NCI-H345 treated with DMSO at 0.1 percent for 48 hours (cell line): Measurements from ENCODE around the gene RLN1.
"Not testable (repeated sequence)": the region's sequence is repeated elsewhere in the genome, so short reads cannot be mapped to it uniquely, and the experiment has no call there.

Experiments used
- DNase-seq: peaks from one replicate; lab custom pipeline; 2025; ENCODE audit not compliant: unreplicated experiment; lab: John Stamatoyannopoulos, UW

The RLN1 gene, protein sequence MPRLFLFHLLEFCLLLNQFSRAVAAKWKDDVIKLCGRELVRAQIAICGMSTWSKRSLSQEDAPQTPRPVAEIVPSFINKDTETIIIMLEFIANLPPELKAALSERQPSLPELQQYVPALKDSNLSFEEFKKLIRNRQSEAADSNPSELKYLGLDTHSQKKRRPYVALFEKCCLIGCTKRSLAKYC

DNA sequence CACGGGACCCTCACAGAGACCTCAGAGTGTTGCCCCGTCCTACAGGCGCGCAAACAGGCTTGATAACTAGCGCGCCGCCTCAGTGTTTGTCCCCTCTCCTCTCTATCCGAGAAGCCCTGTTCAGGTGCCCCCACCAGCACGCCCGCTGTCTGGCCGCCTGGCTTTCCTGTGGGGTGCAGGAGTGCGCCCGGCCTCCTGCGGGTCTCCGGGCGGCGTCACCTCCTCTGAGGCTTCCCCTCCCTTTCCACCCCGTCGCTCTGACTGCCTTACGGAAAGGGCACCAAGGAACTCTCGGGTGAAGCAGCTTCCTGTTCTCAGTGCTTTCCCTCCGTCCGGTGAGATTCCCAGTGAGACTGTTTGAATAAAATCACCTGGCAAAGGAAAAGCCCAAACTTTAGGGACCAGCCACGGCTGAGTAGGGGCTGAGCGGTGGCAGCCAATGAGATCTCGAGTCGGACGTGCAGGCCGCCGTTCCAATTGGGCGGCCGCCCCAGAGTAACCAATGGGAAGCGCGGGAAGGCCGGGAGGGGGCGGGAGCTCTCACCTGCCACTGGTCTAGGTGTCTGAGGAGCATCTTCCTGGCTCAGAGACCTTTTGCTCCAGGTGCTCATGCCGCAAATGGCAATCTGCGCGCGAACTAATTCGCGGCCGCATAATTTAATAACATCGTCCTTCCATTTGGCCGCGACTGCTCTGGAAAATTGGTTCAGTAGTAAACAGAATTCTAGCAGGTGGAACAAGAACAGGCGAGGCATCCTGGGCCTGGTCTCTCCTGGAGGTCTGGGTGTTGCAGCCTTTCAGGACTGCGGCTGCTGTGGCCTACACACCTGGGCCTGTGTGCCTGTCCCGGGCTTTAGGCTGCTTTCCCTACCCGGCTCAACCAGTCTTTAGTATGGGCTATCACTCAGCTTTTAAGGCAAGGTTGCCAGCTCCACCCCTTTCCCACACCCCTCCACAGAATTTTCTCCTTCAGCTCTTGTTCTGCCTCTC, at the start of gene RLN1:
RLN1 (minus strand) TSS at position 885 of the 990 bp plus-strand sequence; CDS start at position 755, 130 bp downstream.
- not testable (repeated sequence) for DNase-seq

DNA sequence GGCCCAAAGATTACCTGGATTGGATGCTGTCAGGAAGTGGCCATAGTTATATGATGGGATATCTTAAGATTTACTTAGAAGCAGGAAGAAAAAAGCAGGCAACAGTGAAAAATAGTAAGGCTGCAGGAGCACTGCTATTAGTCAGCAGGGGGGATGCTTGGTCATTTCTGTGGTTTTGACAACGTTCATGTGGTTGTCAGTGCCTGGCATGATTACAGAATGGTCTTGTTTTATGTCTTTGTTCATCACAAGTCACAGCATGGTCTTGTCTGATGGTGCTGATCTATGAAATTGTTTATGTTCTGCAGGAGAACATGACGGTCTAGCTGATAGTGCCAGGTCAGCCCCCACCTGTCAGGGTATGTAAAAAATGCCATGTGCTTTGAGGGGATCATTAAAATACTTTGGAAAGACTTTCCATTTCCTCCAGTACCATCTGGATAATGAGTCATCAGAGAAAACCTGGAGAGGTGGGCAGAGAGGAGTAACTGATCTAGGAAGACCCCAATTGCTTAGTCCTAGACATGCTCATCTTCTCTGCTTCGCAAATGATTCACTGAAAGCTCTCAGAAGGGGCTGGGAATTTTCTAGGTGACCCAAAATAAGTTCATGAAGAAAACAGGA, 49.5 kb upstream of the RLN1 start:
- DNase-seq, result no peak

DNA sequence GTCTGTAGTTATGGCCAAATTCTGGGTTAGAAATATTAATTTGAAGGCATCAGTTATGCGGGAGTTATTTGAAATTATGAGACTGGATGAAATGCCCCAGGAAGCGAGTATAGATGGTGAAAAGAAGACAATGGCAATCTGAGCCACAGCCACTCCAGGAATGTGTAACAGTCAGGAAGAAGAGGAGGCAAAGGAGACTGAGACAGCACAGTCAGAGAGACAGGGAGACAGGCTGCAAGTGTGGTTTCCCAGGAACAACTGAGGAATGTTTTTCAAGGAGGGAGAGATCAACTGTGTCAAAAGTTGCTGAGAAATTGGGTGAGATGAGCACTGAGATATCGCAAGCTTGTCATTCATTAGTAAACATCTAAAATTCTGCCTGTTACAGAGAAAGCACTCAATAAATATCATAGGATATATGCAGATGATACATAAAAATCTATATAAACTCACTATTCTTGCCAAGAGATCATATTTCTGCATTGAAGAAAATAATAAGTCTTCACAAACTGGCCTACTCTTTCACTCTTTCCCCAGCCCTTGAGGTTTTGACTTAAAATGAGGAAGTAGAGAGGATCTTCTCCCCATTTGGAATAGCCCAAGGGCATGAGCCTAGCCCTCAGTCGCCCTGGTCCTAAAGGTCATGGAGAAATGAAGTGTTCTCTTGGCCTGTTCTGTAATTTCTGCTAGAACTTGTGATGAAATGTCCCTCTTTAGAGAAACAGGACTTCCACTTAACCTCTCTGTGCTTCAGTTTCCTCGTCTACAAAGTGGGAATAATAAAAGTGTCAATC, 48.5 kb upstream of the RLN1 start:
- DNase-seq, result no peak

DNA sequence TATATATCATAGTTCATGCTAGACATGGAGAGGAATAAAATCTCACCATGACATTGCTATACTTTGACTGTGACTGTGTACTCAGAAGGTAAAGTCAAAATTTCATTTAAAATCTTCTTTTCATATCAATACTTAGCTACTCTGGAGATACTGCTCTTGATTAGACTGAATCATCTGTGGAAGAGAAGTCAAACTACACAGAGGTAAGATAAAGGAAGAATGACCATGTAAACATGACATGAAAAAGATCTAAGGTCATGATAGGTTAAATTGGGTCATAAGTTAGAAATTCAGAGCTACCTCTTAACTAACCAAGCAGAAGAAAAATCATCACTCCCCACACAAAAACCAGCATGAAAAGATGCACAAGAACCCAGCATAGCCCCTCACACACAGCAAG, 44.8 kb upstream of the RLN1 start:
- DNase-seq, result no peak

DNA sequence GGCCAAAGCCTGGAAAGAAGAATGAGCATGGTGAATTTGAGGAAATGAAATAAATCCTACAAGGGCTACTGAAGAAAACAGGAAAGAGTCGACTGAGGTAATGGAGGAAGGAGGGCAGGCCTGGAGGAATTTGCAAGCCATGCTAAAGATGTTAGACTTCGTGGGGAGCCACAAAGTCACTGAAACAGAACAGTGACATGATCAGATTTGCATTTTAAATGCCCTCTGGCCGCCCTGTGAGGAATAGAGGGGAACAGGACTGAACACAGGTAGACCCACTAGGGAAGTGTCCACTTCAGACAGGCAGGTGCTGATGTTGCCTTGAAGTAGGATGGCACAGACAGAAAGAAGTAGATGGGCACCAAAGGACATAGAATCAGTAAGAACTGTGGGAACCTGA, 42.8 kb upstream of the RLN1 start:
- DNase-seq, result no peak

DNA sequence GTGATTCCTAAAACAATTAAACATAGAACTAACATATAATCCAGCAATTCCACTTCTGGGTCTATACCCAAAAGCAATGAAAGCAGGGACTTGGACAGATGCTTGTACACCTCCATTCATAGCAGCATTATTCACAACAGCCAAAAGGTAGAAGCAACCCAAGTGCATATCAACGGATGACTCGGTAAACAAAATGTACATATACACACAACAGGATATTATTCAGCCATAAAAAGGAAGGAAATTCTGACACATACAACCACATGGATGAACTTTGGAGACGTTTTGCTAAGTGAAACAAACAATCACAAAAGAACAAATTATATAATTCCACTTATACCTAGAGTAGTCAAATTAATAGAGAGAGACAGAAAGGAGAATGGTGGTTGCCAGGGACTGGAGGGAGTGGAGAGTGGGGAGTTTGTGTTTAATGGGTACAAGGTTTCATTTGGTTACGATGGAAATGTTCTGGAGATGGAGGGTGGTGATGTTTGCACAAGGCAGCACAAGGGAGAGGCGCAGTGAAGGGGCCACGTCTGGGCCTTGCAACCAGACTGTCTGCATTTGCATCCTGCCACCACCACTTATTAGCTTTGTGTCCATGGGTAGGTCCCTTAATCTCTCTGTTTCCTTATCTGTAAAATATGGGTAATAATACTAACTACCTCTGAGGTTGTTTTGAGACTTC, 36.3 kb upstream of the RLN1 start:
- DNase-seq, result no peak

DNA sequence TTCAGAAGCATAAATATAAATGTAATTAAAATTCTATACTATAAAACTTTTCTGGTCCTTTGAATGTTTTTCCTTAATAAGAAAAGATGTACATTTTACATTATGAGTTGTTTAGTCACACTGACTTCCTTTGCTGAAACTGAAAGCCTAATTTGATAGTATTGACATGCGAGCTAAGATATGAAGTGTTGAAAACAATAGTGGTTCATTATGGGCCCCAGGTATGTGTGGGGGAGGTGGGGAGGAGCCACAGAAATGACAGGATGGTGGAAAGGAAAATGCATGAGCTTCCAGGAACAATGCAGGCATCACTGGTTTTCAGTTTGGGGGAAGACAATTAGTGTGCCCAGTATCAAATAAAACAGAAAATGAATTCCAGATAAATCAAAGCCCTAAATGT, 35.4 kb upstream of the RLN1 start:
- no peak for DNase-seq

DNA sequence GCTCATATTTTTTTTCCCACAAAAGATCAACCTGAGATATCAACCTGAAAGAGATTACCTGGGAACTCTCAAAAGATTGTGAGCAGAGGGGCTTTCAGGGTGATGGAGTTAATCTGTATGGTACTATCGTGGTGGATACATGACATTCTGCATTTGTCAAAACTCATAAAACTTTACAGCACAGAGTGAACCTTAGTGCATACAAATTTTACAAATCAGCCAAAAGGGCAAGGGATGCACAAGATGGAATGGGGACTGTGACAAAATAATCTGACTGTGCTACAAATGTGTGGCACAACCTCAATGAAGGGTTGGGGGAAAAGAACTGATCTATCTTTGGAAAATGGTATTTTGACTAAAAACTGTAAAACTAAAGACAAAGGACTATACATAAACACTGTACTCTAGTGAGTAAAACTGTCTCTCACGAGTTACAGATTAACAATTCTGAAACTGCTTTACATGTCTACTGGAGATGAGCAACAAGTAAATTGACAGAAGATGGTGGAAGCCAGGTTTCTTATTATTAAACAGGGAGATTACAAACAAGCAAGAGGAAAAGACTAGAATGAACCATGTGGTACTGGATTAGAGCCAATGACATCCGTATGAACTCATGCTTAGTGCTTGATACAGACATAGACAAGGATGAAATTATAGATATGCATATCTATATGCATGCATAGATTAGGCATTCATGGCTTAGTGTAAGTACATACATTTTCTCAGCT, 24.8 kb upstream of the RLN1 start:
- no peak for DNase-seq

DNA sequence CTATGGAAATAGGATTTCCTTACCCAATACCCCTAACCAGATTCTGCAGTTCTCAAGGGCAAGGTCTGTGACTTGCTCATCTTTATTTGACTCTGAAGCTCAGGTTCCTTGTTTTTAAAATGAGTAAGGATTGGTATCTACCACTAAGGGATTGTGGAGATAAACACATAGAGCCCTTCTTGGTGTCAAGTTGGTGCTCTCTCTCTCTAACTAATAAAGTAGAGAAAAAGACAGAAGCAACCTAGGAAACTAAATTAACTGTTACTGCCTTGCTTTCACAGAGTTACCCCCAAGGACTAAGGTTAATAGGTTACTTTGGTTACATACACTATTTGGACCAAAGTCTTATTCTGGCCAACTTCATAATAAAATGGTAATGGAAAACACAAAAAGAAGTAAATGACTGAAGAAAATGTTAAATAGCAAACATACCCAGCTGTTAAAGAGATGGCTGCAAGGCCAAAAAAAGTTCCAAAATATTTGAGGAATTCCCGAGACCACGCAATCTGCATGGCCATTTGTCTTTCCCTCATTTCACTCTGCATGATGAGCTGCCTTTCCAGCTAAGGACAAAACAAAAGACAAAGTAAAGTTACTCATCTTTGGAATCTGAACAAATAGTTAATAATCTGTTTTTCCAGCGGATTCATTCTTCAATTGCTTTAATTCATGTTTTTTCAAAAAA, 21.8 kb upstream of the RLN1 start:
- no peak for DNase-seq

DNA sequence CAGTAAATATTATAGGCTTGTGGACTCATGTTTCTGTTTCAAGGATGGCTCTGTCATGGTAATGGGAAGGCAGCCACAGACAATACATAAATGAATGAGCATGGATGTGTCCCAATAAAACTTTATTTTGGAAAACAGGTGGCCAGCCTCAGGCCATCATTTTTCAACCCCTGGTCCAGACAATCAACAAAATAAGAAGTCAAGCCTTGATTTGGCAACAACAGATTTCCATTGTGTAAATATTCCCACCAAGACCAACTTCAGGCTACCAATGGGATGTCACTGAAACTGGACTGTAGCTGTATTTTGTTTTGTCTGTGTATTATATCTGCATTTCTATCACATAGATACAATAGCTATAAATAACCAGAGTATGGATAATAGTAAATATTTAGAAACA, 20.7 kb upstream of the RLN1 start:
- no peak for DNase-seq

DNA sequence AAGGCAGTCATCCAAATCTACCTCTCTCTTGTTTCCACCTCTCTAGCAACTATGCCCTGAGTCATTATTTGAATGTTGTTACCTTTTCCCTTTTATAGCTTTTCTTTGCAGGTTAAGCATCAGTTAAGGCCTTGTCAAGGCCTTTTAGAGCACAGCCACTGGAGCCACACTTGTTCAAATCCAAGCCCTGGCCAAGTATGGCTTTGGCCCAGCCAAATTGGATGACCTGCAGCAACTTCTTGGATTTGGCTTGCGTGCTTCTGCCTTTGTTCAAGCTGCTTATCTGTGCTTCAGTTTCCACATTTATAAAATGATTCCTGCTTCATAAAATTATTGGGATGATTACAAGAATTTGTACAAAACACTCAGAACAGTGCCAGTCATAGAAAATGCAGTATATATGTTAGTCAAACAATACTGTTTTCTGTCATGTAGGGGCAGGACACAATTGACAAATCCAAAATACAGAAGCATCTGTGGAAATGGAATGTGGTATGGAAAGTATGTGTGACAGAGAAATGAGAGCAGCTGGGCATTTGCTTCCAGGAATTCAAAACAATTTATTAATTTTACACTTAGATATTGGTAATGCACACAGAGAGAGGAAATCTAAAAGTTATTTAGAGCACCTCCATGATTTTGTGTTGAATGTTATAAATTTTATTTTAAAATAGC, 17.9 kb upstream of the RLN1 start:
- no peak for DNase-seq

DNA sequence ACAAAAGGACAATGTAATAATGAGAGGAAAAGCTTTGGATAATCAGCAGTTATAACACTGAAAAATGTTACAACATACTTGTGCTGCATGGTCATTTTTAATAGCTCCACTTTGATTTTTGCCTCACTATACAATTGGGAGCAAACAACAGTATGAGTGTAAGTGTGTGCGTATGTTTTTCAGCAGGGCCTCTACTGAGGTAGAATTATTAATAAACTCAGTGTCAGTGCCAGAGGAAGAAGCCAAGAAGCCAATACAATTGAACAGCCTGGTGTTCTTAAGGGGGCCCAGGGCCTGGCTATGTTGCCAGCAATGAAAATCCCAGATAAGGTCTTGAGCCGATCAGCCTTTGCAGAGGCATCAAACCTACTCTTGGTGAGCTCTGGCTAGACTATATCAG, 16.1 kb upstream of the RLN1 start:
- DNase-seq, result no peak

DNA sequence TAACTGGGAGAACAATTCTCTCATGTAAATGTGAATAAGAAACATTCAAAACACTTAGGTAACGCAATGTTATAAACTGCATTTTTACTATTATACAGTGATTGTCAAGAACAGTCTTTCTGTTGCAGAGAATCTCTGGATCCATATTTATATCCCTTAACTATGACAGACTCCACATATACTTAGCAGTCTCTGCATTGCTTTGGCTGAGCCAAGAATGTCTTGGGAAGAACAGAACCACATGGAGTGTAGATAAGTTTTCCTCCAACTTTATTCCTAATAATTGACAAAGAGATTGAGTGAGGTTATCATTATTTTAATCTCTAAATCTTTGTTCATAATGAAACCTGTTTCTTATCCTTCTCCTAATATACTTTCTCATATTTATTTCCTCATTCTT, 15.6 kb upstream of the RLN1 start:
- DNase-seq, result no peak

DNA sequence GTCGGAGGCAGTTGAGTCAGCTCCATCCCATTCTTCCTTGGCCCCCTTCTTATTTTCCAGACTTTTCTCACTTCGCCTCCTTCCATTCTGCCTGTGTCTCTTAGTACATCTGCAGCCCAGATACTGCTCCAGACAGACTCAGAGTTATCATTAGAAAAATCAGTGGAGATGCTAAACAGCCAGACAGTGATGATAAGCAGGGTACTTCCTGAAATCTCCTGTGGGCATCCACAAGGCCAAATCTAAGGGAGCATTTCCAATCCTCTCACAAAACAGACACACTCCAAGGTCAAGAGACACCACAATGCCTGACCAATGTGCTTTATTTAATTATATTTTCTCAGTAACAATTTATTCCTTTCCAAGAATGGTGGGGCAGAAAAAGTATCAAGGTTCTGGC, 14.5 kb upstream of the RLN1 start:
- DNase-seq, result no peak

DNA sequence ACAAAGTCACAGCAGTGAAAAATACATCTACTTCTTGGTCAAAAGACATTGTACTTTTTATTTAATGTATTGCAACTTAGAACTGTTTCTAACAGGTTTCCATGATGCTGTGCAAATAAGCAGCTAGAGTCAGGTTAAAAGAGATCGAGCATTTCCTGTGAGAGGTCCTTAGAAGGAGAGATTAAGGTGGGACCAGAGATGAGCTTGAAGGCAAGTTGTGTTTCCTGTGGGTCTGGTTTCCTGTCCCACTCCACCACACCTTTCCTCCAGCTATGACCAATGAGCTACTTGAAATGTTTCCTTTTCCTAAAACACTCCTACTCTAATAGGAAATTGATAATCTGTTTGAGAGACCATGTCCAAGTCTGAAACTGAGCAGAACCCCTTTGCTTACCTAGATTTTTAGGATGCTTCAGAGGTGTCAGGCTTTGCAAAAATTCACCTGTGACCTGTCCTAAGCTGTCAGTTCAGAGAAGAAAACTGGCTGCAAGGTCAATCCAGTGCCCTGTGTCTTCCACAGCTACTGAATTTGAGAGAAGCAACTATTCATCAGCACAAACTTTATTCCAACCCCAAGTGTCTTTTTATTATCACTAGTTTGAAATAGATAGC, 13.1 kb upstream of the RLN1 start:
- no peak for DNase-seq

DNA sequence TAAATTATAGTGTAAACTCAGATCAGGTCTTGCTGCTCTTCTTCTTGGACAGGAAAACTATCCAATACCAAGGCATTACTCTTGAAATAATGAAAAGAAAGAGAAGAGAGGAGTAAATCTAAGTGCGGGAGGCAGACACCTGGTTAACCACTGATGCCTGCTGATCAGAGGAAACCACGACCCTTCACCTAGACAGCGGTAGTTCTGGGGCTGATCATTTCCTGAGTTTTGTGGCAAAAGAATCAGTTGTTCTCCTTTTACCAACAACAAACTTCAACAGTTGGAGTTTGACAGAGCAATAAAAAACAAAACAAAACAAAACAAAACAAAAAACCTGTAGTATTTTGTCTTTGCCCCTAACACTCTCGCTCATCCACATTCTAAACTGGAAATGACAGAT, 3.0 kb downstream of the RLN1 start:
- no peak for DNase-seq

DNA sequence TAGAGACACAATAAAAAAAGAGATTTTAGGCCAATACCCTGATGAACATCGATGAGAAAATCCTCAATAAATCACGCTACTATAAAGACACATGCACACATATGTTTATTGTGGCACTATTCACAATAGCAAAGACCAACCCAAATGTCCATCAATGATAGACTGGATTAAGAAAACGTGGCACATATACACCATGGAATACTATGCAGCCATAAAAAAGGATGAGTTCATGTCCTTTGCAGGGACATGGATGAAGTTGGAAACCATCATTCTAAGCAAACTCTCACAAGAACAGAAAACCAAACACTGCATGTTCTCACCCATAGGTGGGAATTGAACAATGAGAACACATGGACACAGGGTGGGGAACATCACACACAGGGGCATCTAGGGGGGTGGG, 8.4 kb downstream of the RLN1 start:
- DNase-seq, result not testable (repeated sequence)

DNA sequence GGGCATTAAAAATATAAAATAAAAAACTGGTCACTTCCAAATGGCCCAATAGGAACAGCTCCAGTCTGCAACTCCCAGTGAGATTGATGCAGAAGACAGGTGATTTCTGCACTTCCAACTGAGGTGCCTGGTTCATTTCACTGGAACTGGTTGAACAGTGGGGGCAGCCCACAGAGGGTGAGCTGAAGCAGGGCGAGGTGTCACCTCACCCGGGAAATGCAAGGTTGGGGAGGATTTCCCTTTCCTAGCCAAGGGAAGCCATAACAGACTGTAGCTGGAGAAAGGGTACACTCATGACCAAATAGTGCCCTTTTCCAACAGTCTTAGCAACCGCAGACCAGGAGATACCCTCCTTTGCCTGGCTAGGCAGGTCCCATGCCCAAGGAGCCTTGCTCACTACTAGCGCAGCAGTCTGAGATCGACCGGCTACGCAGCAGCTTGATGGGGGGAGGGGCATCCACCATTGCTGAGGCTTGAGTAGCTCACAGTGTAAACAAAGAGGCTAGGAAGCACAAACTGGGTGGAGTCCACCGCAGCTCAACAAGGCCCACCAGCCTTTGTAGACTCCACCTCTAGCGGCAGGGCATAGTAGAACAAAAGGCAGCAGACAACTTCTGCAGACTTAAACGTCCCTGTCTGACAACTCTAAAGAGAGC, 12.7 kb downstream of the RLN1 start:
- no peak for DNase-seq
